ENCODE results near the gene PARM1.

DNA sequence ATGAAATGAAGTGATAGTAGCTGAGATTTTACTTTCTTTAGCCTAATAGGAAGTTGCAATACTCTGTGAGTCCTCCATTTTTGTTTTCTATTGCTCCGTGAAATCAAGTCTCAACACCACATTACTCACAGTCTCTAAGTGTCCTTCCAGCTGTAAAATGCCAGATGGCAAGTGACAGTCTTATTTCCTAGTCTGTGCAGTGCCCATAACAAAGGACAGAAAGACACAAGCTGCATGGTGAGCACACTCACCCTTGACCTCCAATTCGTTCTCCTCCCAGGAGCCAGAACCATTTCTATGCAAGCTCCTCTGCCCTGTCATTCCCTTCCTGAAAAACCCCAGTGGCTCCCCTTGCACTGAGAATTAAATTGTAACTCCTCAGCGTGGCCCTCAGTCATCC, 101.6 kb downstream of the PARM1 start:
- TF ChIP-seq CTCF (IDR thresholded peaks at IDR 0.05; ENCODE audit: low read length) (no peak), EZH2 (optimal IDR thresholded peaks at IDR 0.05; ENCODE audit: low read depth, low read length) (no peak)

Data from MM.1S (cell line).